NCI-H774 (cell line): ENCODE measurements around the gene NKX6-2.
A peak's percentile ranks its signal among the peaks of the same experiment; 100 is the strongest.
"Not testable (repeated sequence)": the region's sequence is repeated elsewhere in the genome, so short reads cannot be mapped to it uniquely, and the experiment has no call there.

Experiments
- DNase-seq: peaks from one replicate; lab custom pipeline; 2025; lab: John Stamatoyannopoulos, UW

The NKX6-2 gene

GRCh38 chr10:132780356-132780755 is 5.6 kb downstream of the NKX6-2 start:
- no peak for DNase-seq

- DNase-seq, result no peak
Measured at GRCh38 chr10:132779549-132780294, 6.2 kb downstream of the NKX6-2 start.

- DNase-seq, result no peak
Measured at GRCh38 chr10:132777441-132777840, 8.5 kb downstream of the NKX6-2 start.

- DNase-seq, result no peak
Measured at GRCh38 chr10:132776821-132777220, 9.1 kb downstream of the NKX6-2 start.

- no peak for DNase-seq
Measured at GRCh38 chr10:132776186-132776585, 9.8 kb downstream of the NKX6-2 start.

- peak; percentile 44 for DNase-seq
Measured at GRCh38 chr10:132774902-132775863, 10.8 kb downstream of the NKX6-2 start.

GRCh38 chr10:132774181-132774901 is 11.6 kb downstream of the NKX6-2 start:
- DNase-seq, result no peak

- DNase-seq, result not testable (repeated sequence)
Measured at GRCh38 chr10:132772816-132773215, 13.1 kb downstream of the NKX6-2 start.

- no peak for DNase-seq
Measured at GRCh38 chr10:132770061-132771021, 15.6 kb downstream of the NKX6-2 start.

GRCh38 chr10:132768346-132769248 is 17.4 kb downstream of the NKX6-2 start:
- no peak for DNase-seq

- DNase-seq, result no peak
Measured at GRCh38 chr10:132766291-132766690, 19.7 kb downstream of the NKX6-2 start.

GRCh38 chr10:132765435-132765834 is 20.5 kb downstream of the NKX6-2 start:
- no peak for DNase-seq

GRCh38 chr10:132764108-132764507 is 21.8 kb downstream of the NKX6-2 start:
- no peak for DNase-seq

GRCh38 chr10:132763545-132763944 is 22.4 kb downstream of the NKX6-2 start:
- DNase-seq, result no peak

- no peak for DNase-seq
Measured at GRCh38 chr10:132762267-132762666, 23.7 kb downstream of the NKX6-2 start.

- DNase-seq, result no peak
Measured at GRCh38 chr10:132761395-132762060, 24.4 kb downstream of the NKX6-2 start.

GRCh38 chr10:132758865-132759264 is 27.1 kb downstream of the NKX6-2 start:
- no peak for DNase-seq

GRCh38 chr10:132757171-132757570 is 28.8 kb downstream of the NKX6-2 start:
- DNase-seq, result no peak

GRCh38 chr10:132756591-132756990 is 29.4 kb downstream of the NKX6-2 start:
- no peak for DNase-seq
